ENCODE data around the gene SCAMP5. TPM values are rescaled to one million over a fixed set of nuclear protein-coding genes. Genes with fewer than 3 reads are reported as not detected.
A peak's percentile ranks its signal among the peaks of the same experiment; 100 is the strongest.

Gene SCAMP5
- total RNA-seq, 1 donor from 2014 or later = 2.6 TPM

DNA sequence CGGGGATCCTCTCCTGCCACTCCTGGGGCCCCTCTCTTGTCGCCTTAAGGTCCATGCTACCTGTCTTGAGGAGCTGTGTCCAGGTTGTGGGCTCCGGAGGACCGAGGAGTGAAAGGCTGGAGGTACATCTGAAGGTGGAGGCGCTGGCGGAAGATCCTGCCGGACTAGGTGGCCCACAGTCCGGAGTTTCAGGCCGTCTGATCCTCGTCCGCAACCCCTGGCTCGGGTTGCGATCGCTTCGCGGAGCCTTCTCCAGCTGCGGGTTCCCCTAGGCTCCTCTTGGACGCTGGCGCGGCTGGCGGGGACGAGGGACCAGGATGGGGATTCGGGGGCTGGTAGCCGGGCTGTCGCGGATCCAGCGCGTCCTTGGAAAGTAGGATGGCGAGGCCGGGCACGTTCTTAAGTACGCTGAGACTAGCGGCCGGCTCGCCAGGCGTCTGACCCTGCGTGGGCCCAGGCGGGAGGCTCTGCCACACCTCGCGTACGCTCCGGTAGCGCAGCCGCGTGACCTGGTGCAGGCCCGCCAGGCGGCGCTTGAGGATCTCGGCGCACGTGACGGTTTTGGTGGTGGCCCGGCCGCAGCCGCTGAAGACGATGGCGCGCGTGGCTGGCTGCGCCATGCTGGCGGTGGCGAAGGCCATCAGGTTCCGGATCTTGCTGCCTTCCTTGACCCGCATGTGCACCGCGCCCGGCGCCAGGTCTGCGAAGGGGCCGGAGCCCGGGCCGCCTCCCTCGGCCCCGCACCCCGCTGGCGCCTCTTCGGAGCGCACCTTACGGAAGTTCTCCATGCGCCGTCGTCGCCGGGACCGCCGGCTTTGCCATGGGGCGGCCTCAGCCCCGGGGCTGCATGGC lies 39.3 kb upstream of the SCAMP5 start:
- TF ChIP-seq, protein P1, sequence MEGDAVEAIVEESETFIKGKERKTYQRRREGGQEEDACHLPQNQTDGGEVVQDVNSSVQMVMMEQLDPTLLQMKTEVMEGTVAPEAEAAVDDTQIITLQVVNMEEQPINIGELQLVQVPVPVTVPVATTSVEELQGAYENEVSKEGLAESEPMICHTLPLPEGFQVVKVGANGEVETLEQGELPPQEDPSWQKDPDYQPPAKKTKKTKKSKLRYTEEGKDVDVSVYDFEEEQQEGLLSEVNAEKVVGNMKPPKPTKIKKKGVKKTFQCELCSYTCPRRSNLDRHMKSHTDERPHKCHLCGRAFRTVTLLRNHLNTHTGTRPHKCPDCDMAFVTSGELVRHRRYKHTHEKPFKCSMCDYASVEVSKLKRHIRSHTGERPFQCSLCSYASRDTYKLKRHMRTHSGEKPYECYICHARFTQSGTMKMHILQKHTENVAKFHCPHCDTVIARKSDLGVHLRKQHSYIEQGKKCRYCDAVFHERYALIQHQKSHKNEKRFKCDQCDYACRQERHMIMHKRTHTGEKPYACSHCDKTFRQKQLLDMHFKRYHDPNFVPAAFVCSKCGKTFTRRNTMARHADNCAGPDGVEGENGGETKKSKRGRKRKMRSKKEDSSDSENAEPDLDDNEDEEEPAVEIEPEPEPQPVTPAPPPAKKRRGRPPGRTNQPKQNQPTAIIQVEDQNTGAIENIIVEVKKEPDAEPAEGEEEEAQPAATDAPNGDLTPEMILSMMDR (IDR thresholded peaks at IDR 0.05) = peak; percentile 44
- H3K27me3 ChIP-seq = no peaks in the 10 kb centered on the region
- ATAC-seq = peak; percentile 80
- H3K36me3 ChIP-seq = no peaks in the 10 kb centered on the region
- intact Hi-C loops (cut with DNase I) = no loop called here
- peaks cover 44% of the 10 kb centered on the region for H3K4me1 ChIP-seq
- peak overlapping the region; percentile 88 for H3K27ac ChIP-seq
- H3K9me3 ChIP-seq = no peaks in the 10 kb centered on the region
- H3K4me3 ChIP-seq = peak overlapping the region; percentile 81
- DNase-seq = peak; percentile 94

DNA sequence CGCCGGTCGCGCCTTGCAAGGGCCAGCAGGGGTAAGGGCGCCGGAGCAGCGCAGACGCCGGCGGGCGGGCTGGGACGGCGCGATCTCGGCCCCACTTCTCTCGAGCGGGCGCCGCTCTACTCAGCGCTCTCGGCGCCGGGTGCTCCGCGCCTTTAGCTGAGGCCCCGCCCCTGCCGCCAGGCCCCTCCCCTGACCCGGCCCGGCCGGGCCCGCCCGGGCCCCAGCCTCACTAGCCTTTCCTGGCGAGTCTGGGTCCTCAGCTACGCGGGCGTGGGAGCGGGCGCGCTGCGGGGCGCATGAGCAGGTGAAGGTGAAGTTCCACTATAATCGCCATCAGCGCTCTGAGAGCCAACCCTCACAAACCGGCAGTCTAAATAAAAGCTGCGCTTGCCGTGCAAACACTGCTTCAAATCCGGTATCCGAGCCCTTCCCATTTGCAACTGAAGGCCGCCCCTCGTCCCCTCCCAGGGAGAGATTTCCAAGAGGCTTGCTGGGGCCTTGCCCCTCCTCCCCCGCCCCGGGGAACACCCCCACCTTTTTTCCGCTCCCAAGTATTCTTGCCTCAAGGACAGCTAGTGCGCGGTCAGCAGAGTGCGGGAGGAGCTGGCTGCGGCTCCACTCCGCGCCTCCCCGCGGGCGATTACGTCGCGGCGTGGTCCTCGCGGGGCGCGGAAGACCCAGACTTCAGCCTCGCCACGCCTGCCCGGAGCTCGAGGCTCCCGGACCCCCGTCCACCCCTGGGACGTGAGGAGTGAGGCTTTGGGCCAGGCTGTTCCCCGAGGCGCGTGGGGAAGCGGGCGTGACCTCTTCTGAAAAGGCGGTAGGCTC lies 38.5 kb upstream of the SCAMP5 start, which contains the start of gene RPP25:
TSS of gene RPP25 (minus strand) at position 125 of the 828 bp plus-strand sequence. CDS start 189 bp downstream, outside the sequence.
- TF ChIP-seq, protein P1 (IDR thresholded peaks at IDR 0.05) = no peak
- Histone ChIP-seq H3K27me3 (no peaks in the 10 kb centered on the region), H3K36me3 (no peaks in the 10 kb centered on the region), H3K4me1 (peaks cover 44% of the 10 kb centered on the region), H3K9me3 (no peaks in the 10 kb centered on the region), H3K27ac (peak within 1 kb of the TSS; percentile 88), H3K4me3 (peak within 1 kb of the TSS; percentile 81)
- intact Hi-C loops (cut with DNase I) = no loop called here
- DNase-seq (peak; percentile 94), ATAC-seq (peak; percentile 91)

GRCh38 chr15:74957476-74958035 lies 37.8 kb upstream of the SCAMP5 start:
- no peak for ATAC-seq

GRCh38 chr15:74958320-74958907 lies 36.9 kb upstream of the SCAMP5 start:
- peaks cover 44% of the 10 kb centered on the region for H3K4me1 ChIP-seq
- DNase-seq (peak; percentile 82), ATAC-seq (peak; percentile 55)
- H3K27me3 ChIP-seq = no peaks in the 10 kb centered on the region
- peak overlapping the region; percentile 42 for H3K27ac ChIP-seq
- no peaks in the 10 kb centered on the region for H3K36me3 ChIP-seq
- no peaks in the 10 kb centered on the region for H3K9me3 ChIP-seq
- peak overlapping the region; percentile 81 for H3K4me3 ChIP-seq
- TF ChIP-seq, protein P1 (IDR thresholded peaks at IDR 0.05) = peak; percentile 36
- intact Hi-C loops (cut with DNase I) = no loop called here

More at GRCh38 chr15:74957476-74958035, 37.8 kb upstream of the SCAMP5 start:
- Histone ChIP-seq H3K4me3 (peak overlapping the region; percentile 81), H3K4me1 (peaks cover 44% of the 10 kb centered on the region), H3K9me3 (no peaks in the 10 kb centered on the region), H3K27me3 (no peaks in the 10 kb centered on the region), H3K27ac (peak overlapping the region; percentile 88), H3K36me3 (no peaks in the 10 kb centered on the region)
- DNase-seq = no peak
- TF ChIP-seq, protein P1 (IDR thresholded peaks at IDR 0.05) = no peak
- intact Hi-C loops (cut with DNase I) = no loop called here

DNA sequence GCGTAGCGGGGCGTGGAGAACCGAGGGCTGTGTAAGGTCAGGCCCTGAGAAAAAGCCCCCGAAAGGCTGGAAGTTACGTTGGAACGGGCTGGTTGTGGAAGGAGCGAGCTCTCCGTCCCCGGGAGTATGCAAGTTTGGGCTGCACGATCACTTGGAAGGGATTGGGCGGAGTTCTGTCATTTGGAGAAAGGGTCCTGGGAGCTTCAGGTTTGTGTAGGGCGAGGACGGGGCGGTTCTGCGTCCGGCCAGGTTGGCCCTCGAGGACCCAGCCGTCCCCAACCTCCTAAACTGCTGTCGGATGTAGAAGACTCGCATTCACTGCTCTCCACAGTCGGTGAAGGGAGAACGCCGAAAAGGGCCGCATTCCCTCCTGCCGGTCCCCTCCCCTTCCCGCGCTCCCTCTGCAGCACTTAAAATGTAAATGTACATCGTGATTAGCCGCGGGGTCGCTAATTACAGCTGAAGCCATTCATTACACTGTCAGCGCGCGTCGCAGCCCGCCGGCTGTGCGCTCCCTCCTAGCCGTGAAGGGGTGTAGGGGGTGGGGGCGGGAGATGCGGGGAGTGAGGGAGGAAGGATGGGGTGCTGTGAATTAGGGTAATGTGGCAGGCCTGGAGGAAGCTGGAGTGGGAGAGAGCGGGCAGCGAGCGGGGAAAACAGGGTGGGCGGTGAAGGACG lies 36.3 kb upstream of the SCAMP5 start:
- Histone ChIP-seq H3K4me1 (peaks cover 42% of the 10 kb centered on the region), H3K4me3 (peak overlapping the region; percentile 81), H3K36me3 (no peaks in the 10 kb centered on the region), H3K9me3 (no peaks in the 10 kb centered on the region), H3K27ac (peak overlapping the region; percentile 42), H3K27me3 (no peaks in the 10 kb centered on the region)
- TF ChIP-seq, protein P1 (IDR thresholded peaks at IDR 0.05) = no peak
- no peak for ATAC-seq
- intact Hi-C loops (cut with DNase I) = no loop called here
- DNase-seq = no peak
